Measurements from ENCODE around the gene ZNF641.

The ZNF641 gene

GRCh38 chr12:48291511-48291910, 59.2 kb downstream of the ZNF641 start:
- Histone ChIP-seq H3K27me3 (ENCODE audit: low read depth, low read length) (no peaks in the 10 kb centered on the region), H3K4me3 (ENCODE audit: low read depth in 1 of 2, low read length in 2 of 2) (no peak overlapping the region), H3K9me3 (ENCODE audit: control insufficient read depth in 1 of 2, low read length in 2 of 2) (no peaks in the 10 kb centered on the region), H3K27ac (ENCODE audit: low read length) (no peak overlapping the region), H3K36me3 (ENCODE audit: control insufficient read depth in 1 of 2, insufficient read depth in 2 of 2, low read length in 2 of 2) (no peaks in the 10 kb centered on the region), H3K4me1 (ENCODE audit: control insufficient read depth in 1 of 2, insufficient read depth in 2 of 2, low read length in 2 of 2) (no peaks in the 10 kb centered on the region)

- H3K4me3 ChIP-seq (ENCODE audit: low read depth in 1 of 2, low read length in 2 of 2) = no peak overlapping the region
- no peaks in the 10 kb centered on the region for H3K4me1 ChIP-seq (ENCODE audit: control insufficient read depth in 1 of 2, insufficient read depth in 2 of 2, low read length in 2 of 2)
- H3K9me3 ChIP-seq (ENCODE audit: control insufficient read depth in 1 of 2, low read length in 2 of 2) = no peaks in the 10 kb centered on the region
- H3K27me3 ChIP-seq (ENCODE audit: low read depth, low read length) = no peaks in the 10 kb centered on the region
- no peaks in the 10 kb centered on the region for H3K36me3 ChIP-seq (ENCODE audit: control insufficient read depth in 1 of 2, insufficient read depth in 2 of 2, low read length in 2 of 2)
- H3K27ac ChIP-seq (ENCODE audit: low read length) = no peak overlapping the region
Observed at GRCh38 chr12:48288387-48289268, 62.1 kb downstream of the ZNF641 start.

Measured in muscle layer of duodenum (tissue), 2 donors.